ENCODE measurements around the gene EDN1. TPM values are rescaled to one million over a fixed set of nuclear protein-coding genes. Genes with fewer than 3 reads are reported as not detected.
"Not testable (repeated sequence)": the region's sequence is repeated elsewhere in the genome, so short reads cannot be mapped to it uniquely, and the experiment has no call there.

EDN1 gene
- total RNA-seq, 1 experiment from 2014 or later, result 0.72 TPM

- DNase-seq (ENCODE audit: low read depth), result no peak
These were observed 35.7 kb downstream of the EDN1 start for GRCh38 chr6:12325872-12326271.

DNA sequence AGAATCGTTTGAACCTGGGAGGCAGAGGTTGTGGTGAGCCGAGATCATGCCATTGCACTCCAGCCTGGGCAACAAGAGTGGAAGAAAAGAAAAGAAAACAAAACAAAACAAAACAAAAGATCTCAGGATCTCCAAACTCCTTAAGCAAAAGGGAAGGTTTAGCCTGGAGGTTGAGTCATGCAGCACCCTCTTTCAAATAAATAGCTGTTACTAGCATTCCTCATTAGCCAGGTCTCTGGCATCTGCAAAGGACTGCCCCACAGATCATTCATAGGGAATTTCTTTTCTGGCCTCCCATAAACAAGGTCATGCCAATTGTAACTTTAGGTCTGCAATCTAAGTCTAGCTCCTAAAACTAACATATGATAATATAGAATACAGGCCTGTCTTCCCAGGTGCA lies 37.2 kb downstream of the EDN1 start:
- peak; percentile 35 for DNase-seq (ENCODE audit: low read depth)

- DNase-seq (ENCODE audit: low read depth), result no peak
These were observed 37.8 kb downstream of the EDN1 start for GRCh38 chr6:12327988-12328387.

DNA sequence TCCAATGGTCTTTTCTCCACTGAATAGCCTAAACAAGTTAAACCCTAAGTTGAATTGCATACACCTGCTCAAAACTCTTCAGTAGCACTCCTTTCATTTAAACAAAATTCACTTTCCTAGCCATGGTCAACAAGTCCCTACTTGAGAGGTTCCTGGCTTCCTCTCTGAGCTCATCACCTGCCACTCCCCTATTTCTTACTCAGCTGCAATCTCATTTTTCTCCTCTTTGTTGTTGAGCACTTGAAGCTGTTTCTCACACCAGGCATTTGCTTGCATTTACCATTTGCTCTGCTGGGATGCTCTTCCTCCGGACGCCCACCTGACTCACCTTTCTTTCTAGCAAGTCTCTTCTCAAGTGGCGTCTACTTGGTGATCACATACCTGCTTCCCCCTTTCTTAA lies 38.5 kb downstream of the EDN1 start:
- no peak for DNase-seq (ENCODE audit: low read depth)

- peak; percentile 29 for DNase-seq (ENCODE audit: low read depth)
These were observed 41.3 kb downstream of the EDN1 start for GRCh38 chr6:12331474-12331873.

DNA sequence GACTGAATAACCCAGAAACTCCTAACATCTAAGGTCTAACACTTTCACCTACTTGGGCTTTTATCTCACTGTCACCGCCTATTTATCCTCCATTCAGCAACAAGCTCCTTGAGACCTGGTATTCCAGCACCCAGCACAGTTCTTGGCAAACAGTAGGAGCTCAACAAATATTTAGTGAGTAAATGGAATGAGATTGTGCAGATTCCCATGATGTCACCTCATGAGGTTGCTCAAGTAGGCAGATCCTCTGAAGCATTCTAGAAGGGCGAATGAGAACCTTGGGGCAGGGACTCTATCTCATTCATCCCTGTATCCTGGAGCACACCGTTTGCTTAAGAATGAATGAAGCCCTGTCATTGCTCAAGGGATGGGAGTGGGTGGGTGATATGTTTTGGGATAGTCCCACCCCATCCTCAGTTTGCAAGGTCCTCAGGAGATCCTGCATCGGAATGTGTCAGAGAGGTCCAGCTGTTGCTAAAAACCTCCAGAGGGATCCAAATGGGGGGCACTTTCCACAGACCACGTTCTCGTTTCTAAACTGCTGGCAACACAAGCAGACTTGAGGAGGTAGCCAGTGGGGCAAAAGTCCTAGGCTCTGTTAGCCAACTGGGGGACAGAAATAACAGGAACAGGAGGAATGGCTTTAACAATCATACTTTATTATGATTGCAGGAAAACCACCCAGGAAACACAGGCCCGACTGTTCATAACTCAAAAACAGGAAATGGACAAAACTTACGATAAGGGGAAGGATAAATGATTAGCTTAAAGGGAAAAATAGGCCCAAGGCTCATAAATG lies 42.0 kb downstream of the EDN1 start:
- no peak for DNase-seq (ENCODE audit: low read depth)

- DNase-seq (ENCODE audit: low read depth), result not testable (repeated sequence)
These were observed 42.6 kb downstream of the EDN1 start for GRCh38 chr6:12332750-12333079.

- DNase-seq (ENCODE audit: low read depth), result no peak
These were observed 43.0 kb downstream of the EDN1 start for GRCh38 chr6:12333128-12333527.

DNA sequence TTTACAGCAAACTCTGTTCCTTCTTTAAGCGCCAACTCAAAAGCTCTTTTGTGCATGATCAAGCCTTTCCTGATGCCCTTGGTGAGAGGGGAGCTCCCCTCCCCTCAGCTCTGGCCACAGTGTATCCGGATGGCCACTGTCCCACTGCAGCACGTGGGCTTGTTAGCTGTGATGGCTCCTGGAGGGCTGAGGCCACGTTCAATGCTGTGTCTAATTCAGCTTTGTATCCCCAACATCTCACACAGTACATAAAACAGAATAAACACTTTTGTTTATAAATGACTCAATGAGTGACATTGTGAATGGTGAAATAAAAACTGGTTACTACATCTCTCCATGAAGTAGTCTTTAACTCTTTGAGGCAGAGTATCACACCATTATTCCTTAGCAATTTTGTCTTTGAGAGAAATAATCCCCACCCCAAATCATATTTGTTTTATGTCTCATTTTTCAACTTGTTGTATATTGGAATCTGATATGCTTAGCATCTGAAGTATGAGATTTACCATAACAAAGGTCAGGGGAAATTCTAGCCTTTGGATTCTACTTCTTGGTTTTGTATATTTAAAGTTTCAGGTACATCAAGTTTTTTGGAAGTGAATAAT lies 44.5 kb downstream of the EDN1 start:
- no peak for DNase-seq (ENCODE audit: low read depth)

GRCh38 chr6:12335131-12335527 lies 45.0 kb downstream of the EDN1 start:
- no peak for DNase-seq (ENCODE audit: low read depth)

DNA sequence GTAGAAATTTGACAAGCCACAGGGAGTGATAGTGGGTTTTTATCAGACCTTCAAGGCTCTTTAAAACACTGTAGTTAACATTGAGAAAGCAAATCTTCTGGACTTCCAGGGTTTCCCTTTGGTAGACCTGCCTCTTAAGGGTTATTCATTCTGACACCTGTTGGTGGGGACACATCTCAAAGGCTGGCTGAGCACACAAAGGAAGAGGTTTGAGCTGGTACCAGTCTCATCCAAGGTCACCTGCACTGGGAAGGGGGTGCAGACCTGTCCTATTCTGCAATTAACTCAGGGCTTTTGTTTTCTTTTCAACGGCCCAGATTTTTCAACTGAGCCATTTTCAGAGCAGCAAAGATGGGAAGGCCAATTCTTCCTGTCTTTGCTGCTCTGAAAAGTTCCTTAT lies 45.6 kb downstream of the EDN1 start:
- DNase-seq (ENCODE audit: low read depth), result no peak

GRCh38 chr6:12336121-12336971 lies 46.2 kb downstream of the EDN1 start:
- DNase-seq (ENCODE audit: low read depth), result no peak

- DNase-seq (ENCODE audit: low read depth), result no peak
These were observed 48.9 kb downstream of the EDN1 start for GRCh38 chr6:12339022-12339421.

- no peak for DNase-seq (ENCODE audit: low read depth)
These were observed 49.8 kb downstream of the EDN1 start for GRCh38 chr6:12339808-12340487.

DNA sequence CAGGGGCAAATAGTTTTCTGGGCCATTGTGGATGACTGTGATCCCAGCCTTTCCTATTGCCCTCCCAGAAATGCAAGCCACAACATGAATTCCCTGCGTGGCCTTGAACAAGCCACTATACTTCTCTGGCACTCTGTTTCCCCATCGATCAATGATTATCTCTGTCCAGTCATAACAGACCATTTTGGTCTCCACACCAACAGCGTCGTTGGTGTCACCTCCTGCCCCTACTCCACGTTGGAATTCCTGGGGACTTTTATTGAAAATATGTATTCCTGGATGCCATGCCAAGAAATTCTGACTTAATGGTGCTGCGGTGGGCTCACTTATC lies 50.3 kb downstream of the EDN1 start:
- DNase-seq (ENCODE audit: low read depth), result no peak

- no peak for DNase-seq (ENCODE audit: low read depth)
These were observed 52.5 kb downstream of the EDN1 start for GRCh38 chr6:12342664-12343063.

GRCh38 chr6:12343122-12343439 lies 52.9 kb downstream of the EDN1 start:
- no peak for DNase-seq (ENCODE audit: low read depth)

DNA sequence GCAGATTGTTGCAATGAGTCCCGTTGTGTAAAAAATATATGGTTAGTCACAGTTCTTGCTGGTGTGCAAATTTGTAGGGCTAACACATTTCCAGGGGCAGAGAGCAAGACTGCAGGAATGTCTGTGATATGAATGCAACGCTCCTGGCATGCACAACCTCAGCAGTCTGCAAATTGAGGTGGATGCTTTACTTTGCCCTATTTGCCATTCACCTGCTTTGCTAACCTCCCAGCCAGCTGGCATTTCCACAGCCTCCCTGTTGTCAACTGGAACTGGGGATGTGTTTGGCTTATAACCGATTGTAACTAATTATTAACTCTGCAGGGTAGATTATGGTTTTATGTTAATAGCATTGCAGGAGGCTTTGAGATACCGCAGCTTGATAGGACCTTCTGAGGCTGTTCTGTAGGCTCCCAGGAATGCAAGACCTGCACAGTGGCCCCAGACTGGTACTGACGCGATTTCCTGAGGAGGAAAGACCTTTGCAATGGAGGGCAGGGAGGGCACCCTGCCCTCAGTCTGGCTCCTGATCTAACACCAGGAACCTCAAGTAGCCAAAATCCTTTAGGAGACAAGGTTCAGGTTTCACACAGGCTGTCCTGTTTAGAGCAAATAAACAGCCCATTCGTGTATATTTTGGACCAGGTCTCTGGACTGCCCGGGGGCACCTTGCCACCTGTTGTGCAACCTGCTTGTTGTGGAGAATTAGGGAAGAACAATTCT lies 53.4 kb downstream of the EDN1 start:
- DNase-seq (ENCODE audit: low read depth), result no peak

- no peak for DNase-seq (ENCODE audit: low read depth)
These were observed 54.1 kb downstream of the EDN1 start for GRCh38 chr6:12344296-12344695.

- DNase-seq (ENCODE audit: low read depth), result no peak
These were observed 55.0 kb downstream of the EDN1 start for GRCh38 chr6:12344961-12345693.

DNA sequence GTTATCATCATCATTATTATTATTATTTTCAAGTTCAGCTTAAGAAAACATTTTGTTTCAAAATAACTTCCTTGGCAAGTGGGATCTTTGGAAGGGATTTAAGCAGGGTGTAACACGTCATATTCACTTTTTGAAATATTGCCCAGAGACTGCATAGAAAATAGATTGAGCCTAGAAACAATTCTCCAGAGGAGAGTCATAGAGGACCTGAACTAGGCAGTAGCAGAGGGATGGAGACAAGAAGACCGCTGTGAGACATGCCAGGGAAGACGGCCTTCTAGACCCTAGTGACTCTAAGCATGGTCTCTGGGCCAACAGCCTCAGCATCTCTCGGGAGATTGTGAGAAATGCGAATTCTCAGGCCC lies 55.5 kb downstream of the EDN1 start:
- DNase-seq (ENCODE audit: low read depth), result no peak
